ENCODE measurements around the gene EIF2B5. TPM values are rescaled to one million over a fixed set of nuclear protein-coding genes. Genes with fewer than 3 reads are reported as not detected.

EIF2B5 gene
- total RNA-seq, 2 experiments from 2014 or later = 41.1 to 56.7 TPM

DNA sequence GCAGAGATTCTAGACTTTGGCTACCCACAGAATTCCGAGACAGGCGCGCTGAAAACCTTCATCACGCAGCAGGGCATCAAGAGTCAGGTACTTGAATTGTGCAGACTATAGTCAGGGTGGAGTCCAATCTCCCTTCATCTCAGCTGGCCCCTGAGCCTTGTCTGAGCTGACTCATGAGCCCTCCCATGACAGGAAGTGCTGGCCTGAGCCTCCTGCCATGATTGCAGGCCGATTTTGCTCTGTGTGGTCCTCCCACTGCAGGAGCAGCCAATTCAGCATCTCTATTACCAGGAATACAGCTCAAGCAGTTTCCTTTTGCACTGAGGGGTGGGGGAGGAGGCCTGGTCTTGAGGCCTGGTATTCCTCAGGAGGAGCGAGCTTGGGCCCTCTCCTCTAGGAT lies 45.0 kb downstream of the EIF2B5 start:
- no peak for DNase-seq (ENCODE audit: low spot score)
- intact Hi-C loops (cut with micrococcal nuclease; ENCODE audit: unreplicated experiment) = no loop called here
- H3K79me2 ChIP-seq (ENCODE audit: insufficient read depth, low read depth, low read length) = peaks cover 12% of the 10 kb centered on the region
- POLR2A ChIA-PET = interaction anchor here (0.6 kb wide), 1 partner anchor 607 kb away, joined by 4 read pairs; no protein-coding TSS in a partner anchor
- CTCF ChIA-PET (ENCODE audit: unreplicated experiment) = interaction anchor here (0.6 kb wide), 1 partner anchor 502 kb away, joined by 7 read pairs; no protein-coding TSS in a partner anchor
- no peaks in the 10 kb centered on the region for H3K9me3 ChIP-seq (ENCODE audit: low read length)
- H3K4me1 ChIP-seq (ENCODE audit: insufficient read depth, low read length, poor library complexity, severe bottlenecking) = peaks cover 24% of the 10 kb centered on the region
- peaks cover 76% of the 10 kb centered on the region for H3K36me3 ChIP-seq (ENCODE audit: insufficient read depth, low read length)
- no peaks in the 10 kb centered on the region for H4K20me1 ChIP-seq (ENCODE audit: insufficient read depth, low read length)
- no peak overlapping the region for H2AFZ ChIP-seq (ENCODE audit: low read length)
- H3K27ac ChIP-seq (ENCODE audit: low read depth, low read length, poor library complexity, severe bottlenecking) = no peak overlapping the region
- H3K4me3 ChIP-seq (ENCODE audit: low read depth, low read length, poor library complexity, severe bottlenecking) = no peak overlapping the region
- BruUV-seq (replicated peaks) = no TSS peak
- TF ChIP-seq, protein P1, sequence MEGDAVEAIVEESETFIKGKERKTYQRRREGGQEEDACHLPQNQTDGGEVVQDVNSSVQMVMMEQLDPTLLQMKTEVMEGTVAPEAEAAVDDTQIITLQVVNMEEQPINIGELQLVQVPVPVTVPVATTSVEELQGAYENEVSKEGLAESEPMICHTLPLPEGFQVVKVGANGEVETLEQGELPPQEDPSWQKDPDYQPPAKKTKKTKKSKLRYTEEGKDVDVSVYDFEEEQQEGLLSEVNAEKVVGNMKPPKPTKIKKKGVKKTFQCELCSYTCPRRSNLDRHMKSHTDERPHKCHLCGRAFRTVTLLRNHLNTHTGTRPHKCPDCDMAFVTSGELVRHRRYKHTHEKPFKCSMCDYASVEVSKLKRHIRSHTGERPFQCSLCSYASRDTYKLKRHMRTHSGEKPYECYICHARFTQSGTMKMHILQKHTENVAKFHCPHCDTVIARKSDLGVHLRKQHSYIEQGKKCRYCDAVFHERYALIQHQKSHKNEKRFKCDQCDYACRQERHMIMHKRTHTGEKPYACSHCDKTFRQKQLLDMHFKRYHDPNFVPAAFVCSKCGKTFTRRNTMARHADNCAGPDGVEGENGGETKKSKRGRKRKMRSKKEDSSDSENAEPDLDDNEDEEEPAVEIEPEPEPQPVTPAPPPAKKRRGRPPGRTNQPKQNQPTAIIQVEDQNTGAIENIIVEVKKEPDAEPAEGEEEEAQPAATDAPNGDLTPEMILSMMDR (conservative IDR thresholded peaks at IDR 0.05; ENCODE audit: low read length) = no peak
- no peak for TF ChIP-seq EZH2phosphoT487 (IDR thresholded peaks at IDR 0.05; ENCODE audit: borderline replicate concordance, low read depth, low read length)
- H3K4me2 ChIP-seq (ENCODE audit: low read length) = no peak overlapping the region
- no peaks in the 10 kb centered on the region for H3K9me2 ChIP-seq (ENCODE audit: insufficient read depth, low read length)

DNA sequence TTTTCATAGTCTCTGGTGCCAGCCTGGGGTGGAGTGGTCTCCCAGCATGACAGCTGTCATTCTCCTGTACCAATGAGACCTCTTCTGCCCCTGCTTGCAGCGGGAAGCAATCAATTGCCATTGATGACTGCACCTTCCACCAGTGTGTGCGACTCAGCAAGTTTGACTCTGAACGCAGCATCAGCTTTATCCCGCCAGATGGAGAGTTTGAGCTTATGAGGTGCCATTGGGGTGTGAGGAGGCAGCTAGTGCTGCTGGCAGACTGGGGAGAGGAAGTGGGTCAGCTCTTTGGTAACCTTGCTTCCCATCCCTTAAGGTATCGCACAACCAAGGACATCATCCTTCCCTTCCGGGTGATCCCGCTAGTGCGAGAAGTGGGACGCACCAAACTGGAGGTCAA lies 46.4 kb downstream of the EIF2B5 start:
- Histone ChIP-seq H3K27ac (ENCODE audit: low read depth, low read length, poor library complexity, severe bottlenecking) (no peak overlapping the region), H3K4me3 (ENCODE audit: low read depth, low read length, poor library complexity, severe bottlenecking) (no peak overlapping the region), H3K4me2 (ENCODE audit: low read length) (no peak overlapping the region), H3K9me3 (ENCODE audit: low read length) (no peaks in the 10 kb centered on the region), H3K4me1 (ENCODE audit: insufficient read depth, low read length, poor library complexity, severe bottlenecking) (peaks cover 17% of the 10 kb centered on the region), H2AFZ (ENCODE audit: low read length) (no peak overlapping the region), H3K79me2 (ENCODE audit: insufficient read depth, low read depth, low read length) (peaks cover 4% of the 10 kb centered on the region), H3K9me2 (ENCODE audit: insufficient read depth, low read length) (no peaks in the 10 kb centered on the region), H4K20me1 (ENCODE audit: insufficient read depth, low read length) (no peaks in the 10 kb centered on the region), H3K36me3 (ENCODE audit: insufficient read depth, low read length) (peaks cover 76% of the 10 kb centered on the region)
- CTCF ChIA-PET (ENCODE audit: unreplicated experiment) = no interaction called here
- POLR2A ChIA-PET = no interaction called here
- BruUV-seq (replicated peaks) = no TSS peak
- TF ChIP-seq, protein P1 (conservative IDR thresholded peaks at IDR 0.05; ENCODE audit: low read length) = no peak
- DNase-seq (ENCODE audit: low spot score) = no peak
- intact Hi-C loops (cut with micrococcal nuclease; ENCODE audit: unreplicated experiment) = no loop called here

DNA sequence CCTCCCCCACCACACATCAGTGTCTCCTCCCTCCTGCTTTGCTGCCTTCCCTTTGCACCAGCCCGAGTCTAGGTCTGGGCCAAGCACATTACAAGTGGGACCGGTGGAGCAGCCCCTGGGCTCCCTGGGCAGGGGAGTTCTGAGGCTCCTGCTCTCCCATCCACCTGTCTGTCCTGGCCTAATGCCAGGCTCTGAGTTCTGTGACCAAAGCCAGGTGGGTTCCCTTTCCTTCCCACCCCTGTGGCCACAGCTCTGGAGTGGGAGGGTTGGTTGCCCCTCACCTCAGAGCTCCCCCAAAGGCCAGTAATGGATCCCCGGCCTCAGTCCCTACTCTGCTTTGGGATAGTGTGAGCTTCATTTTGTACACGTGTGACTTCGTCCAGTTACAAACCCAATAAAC lies 48.5 kb downstream of the EIF2B5 start:
- CTCF ChIA-PET (ENCODE audit: unreplicated experiment) = no interaction called here

More for the DNA sequence above, 48.5 kb downstream of the EIF2B5 start:
- Histone ChIP-seq H3K9me3 (ENCODE audit: low read length) (no peaks in the 10 kb centered on the region), H3K4me2 (ENCODE audit: low read length) (no peak overlapping the region), H3K79me2 (ENCODE audit: insufficient read depth, low read depth, low read length) (peaks cover 22% of the 10 kb centered on the region), H3K4me3 (ENCODE audit: low read depth, low read length, poor library complexity, severe bottlenecking) (no peak overlapping the region), H3K27ac (ENCODE audit: low read depth, low read length, poor library complexity, severe bottlenecking) (no peak overlapping the region), H3K4me1 (ENCODE audit: insufficient read depth, low read length, poor library complexity, severe bottlenecking) (peaks cover 16% of the 10 kb centered on the region), H3K36me3 (ENCODE audit: insufficient read depth, low read length) (peaks cover 72% of the 10 kb centered on the region), H3K9me2 (ENCODE audit: insufficient read depth, low read length) (no peaks in the 10 kb centered on the region), H4K20me1 (ENCODE audit: insufficient read depth, low read length) (peaks cover 7% of the 10 kb centered on the region; the same call in 1 of the 2 replicates), H2AFZ (ENCODE audit: low read length) (no peak overlapping the region)
- no peak for TF ChIP-seq EZH2phosphoT487 (IDR thresholded peaks at IDR 0.05; ENCODE audit: borderline replicate concordance, low read depth, low read length)
- TF ChIP-seq, protein P1 (conservative IDR thresholded peaks at IDR 0.05; ENCODE audit: low read length) = no peak
- intact Hi-C loops (cut with micrococcal nuclease; ENCODE audit: unreplicated experiment) = no loop called here
- POLR2A ChIA-PET = interaction anchor here (0.5 to 1.1 kb wide), 2 partner anchors 10 to 21 kb away, joined by 4 to 6 read pairs; no protein-coding TSS in a partner anchor
- TSS peak; percentile 71 for BruUV-seq (replicated peaks)
- DNase-seq (ENCODE audit: low spot score) = no peak

Data from OCI-LY7 (cell line).